ENCODE measurements around the gene LMAN1L. TPM values are rescaled to one million over a fixed set of nuclear protein-coding genes. Genes with fewer than 3 reads are reported as not detected.

The LMAN1L gene
- total RNA-seq, 1 donor from 2014 or later = not detected

- Mint-ChIP-seq H3K9me3 (ENCODE audit: low read depth) (no peaks in the 10 kb centered on the region), H3K27me3 (ENCODE audit: low read depth) (peaks cover 24% of the 10 kb centered on the region), H3K4me1 (ENCODE audit: low read depth) (no peaks in the 10 kb centered on the region), H3K36me3 (ENCODE audit: low read depth) (no peaks in the 10 kb centered on the region), H3K4me3 (ENCODE audit: unreplicated experiment) (no peak within 1 kb of the TSS), H3K27ac (ENCODE audit: unreplicated experiment) (no peak within 1 kb of the TSS)
- DNase-seq (ENCODE audit: low spot score) = no peak
- no peak for TF ChIP-seq CTCF (IDR thresholded peaks at IDR 0.05)
Measured at GRCh38 chr15:74826364-74826819, 13.8 kb downstream of the LMAN1L start, which contains the start of gene CPLX3. Gene CPLX3 (plus strand): TSS chr15:74826627. CDS start chr15:74826704, 77 bp downstream.

GRCh38 chr15:74826921-74827320, 14.3 kb downstream of the LMAN1L start:
- no peaks in the 10 kb centered on the region for H3K4me1 Mint-ChIP-seq (ENCODE audit: low read depth)
- H3K4me3 Mint-ChIP-seq (ENCODE audit: unreplicated experiment) = no peak overlapping the region

GRCh38 chr15:74827614-74828013, 15.0 kb downstream of the LMAN1L start:
- H3K4me1 Mint-ChIP-seq (ENCODE audit: low read depth) = no peaks in the 10 kb centered on the region
- TF ChIP-seq CTCF (IDR thresholded peaks at IDR 0.05) = no peak
- no peaks in the 10 kb centered on the region for H3K36me3 Mint-ChIP-seq (ENCODE audit: low read depth)
- no peaks in the 10 kb centered on the region for H3K9me3 Mint-ChIP-seq (ENCODE audit: low read depth)
- H3K4me3 Mint-ChIP-seq (ENCODE audit: unreplicated experiment) = no peak overlapping the region
- DNase-seq (ENCODE audit: low spot score) = no peak
- no peak overlapping the region for H3K27ac Mint-ChIP-seq (ENCODE audit: unreplicated experiment)
- H3K27me3 Mint-ChIP-seq (ENCODE audit: low read depth) = peaks cover 24% of the 10 kb centered on the region

More at GRCh38 chr15:74826921-74827320, 14.3 kb downstream of the LMAN1L start:
- DNase-seq (ENCODE audit: low spot score) = no peak
- TF ChIP-seq CTCF (IDR thresholded peaks at IDR 0.05) = no peak
- Mint-ChIP-seq H3K36me3 (ENCODE audit: low read depth) (no peaks in the 10 kb centered on the region), H3K9me3 (ENCODE audit: low read depth) (no peaks in the 10 kb centered on the region), H3K27ac (ENCODE audit: unreplicated experiment) (no peak overlapping the region), H3K27me3 (ENCODE audit: low read depth) (peaks cover 24% of the 10 kb centered on the region)

- H3K9me3 Mint-ChIP-seq (ENCODE audit: low read depth) = no peaks in the 10 kb centered on the region
- H3K36me3 Mint-ChIP-seq (ENCODE audit: low read depth) = no peaks in the 10 kb centered on the region
- no peak overlapping the region for H3K27ac Mint-ChIP-seq (ENCODE audit: unreplicated experiment)
- DNase-seq (ENCODE audit: low spot score) = no peak
- H3K4me3 Mint-ChIP-seq (ENCODE audit: unreplicated experiment) = no peak overlapping the region
- H3K27me3 Mint-ChIP-seq (ENCODE audit: low read depth) = peaks cover 24% of the 10 kb centered on the region
- TF ChIP-seq CTCF (IDR thresholded peaks at IDR 0.05) = no peak
- H3K4me1 Mint-ChIP-seq (ENCODE audit: low read depth) = no peaks in the 10 kb centered on the region
Measured at GRCh38 chr15:74828835-74829234, 16.2 kb downstream of the LMAN1L start.

- Mint-ChIP-seq H3K4me1 (ENCODE audit: low read depth) (no peaks in the 10 kb centered on the region), H3K27me3 (ENCODE audit: low read depth) (peaks cover 22% of the 10 kb centered on the region)
- no peak for DNase-seq (ENCODE audit: low spot score)
Measured at GRCh38 chr15:74829486-74829885, 16.9 kb downstream of the LMAN1L start.

More at GRCh38 chr15:74829486-74829885, 16.9 kb downstream of the LMAN1L start:
- Mint-ChIP-seq H3K9me3 (ENCODE audit: low read depth) (no peaks in the 10 kb centered on the region), H3K4me3 (ENCODE audit: unreplicated experiment) (no peak overlapping the region), H3K27ac (ENCODE audit: unreplicated experiment) (no peak overlapping the region), H3K36me3 (ENCODE audit: low read depth) (no peaks in the 10 kb centered on the region)
- TF ChIP-seq CTCF (IDR thresholded peaks at IDR 0.05) = no peak
